ENCODE measurements around the gene IL5RA.

Gene IL5RA

DNA sequence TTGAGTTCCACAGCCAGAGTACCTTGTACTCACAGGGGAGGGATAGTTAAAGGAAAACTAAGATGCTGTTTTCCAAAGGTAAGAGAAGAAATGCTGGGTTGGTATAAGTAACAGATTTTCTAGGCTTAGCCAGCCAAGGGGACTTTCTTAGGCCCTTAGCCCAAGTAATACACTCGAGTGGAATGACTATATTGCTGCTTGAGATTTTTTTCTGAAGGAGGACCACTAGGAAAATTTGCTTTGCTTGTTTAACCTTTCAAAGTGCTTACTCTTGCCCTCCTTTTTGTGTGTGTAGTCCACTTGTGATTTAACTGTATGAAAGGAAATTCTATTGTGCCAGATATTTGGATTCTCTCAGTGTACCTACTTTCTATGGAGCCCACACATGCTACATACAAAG lies 50.5 kb downstream of the IL5RA start:
- no peak for DNase-seq

- no peak for DNase-seq
These were observed 56.2 kb downstream of the IL5RA start for GRCh38 chr3:3053974-3054373.

- DNase-seq = no peak
These were observed 71.8 kb downstream of the IL5RA start for GRCh38 chr3:3038201-3038991.

- no peak for DNase-seq
These were observed 73.0 kb downstream of the IL5RA start for GRCh38 chr3:3037156-3037555.

- DNase-seq = no peak
These were observed 78.8 kb downstream of the IL5RA start for GRCh38 chr3:3031326-3031725.

DNA sequence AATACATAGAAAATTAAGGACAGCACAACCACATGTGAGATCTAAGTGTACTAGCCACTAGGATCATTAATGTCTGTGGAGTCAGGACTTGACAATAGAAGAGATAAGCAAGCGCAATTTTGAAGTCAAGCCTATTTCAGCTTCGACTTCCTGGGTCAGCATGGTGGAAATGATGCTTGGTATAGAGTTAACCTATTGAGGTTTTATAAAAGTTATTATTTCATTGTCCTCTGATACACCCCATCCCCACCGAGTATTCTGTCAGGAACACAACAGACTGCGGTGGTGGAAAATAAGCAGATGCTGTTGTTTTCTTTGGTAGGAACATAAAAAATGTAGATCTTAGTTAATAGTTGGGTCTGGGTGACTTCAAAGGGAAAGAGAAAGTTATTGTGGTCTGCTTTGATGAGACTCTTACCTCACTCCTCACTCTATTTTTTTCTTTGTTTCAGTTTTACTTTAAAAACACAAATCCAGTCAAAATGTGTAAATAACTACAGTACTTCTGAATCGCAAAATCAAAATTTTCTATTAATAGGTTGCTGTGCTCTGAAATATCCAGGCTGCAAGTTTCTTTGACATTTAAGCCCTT lies 82.1 kb downstream of the IL5RA start:
- no peak for DNase-seq

DNA sequence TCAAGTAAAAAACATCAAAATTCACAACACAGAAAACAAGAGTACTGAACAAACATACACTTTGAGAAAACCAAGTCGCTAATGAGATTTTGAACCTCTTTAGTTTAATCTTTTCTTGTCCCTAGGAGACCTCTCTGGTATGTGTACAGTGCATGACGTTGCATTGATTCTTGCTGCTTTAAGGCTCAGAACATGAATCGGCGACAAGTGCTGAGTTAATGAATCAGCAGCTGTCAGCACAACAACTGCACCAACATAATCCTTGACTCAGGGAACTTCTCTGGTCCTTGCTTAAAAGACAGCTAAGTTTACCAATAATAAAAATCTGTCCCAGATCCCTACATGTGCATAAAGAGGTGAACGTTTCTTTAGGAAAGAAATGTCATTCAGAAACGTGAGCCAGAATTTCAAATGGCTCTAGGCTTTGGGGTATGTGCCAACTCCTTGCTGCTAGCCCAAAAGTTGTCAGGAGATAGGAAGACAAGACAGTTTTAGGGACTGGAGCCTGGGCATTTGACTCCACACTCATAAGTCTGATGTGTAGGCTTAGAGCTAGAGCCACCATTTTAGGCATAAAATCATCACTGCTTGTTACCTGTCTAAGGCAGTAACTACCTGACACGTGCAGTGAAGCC lies 86.9 kb downstream of the IL5RA start:
- no peak for DNase-seq

- no peak for DNase-seq
These were observed 90.0 kb downstream of the IL5RA start for GRCh38 chr3:3020209-3020608.

Measured in activated CD4-positive, CD25-positive, alpha-beta regulatory T cell treated with anti-CD3 and anti-CD28 coated beads, Interleukin-2, amount 50 U/mL, for 72 hours (primary cell).